CD14-positive monocyte (primary cell): ENCODE results near the gene ANGPTL2. TPM values are rescaled to one million over a fixed set of nuclear protein-coding genes. Genes with fewer than 3 reads are reported as not detected.

Experiments
- DNase-seq, 3 donors: peaks; one replicate each; pipeline ENCODE4 v3.0.0-alpha.2; 2011 to 2022
- H2AFZ ChIP-seq: 2 replicates; pipeline ENCODE4 v1.6.0; 2012; ENCODE audit warnings: mild to moderate bottlenecking, low read depth, low read length, inconsistent platforms; ENCODE audit not compliant: insufficient read depth, poor library complexity, severe bottlenecking
- H3K27ac ChIP-seq, 2 donors: 1 replicate in 1 of 2; 2 replicates in 1 of 2; pipeline ENCODE4 v1.5.1; 2012 to 2013; ENCODE audit warnings: low read length in 2 of 2, control low read depth in 1 of 2, inconsistent platforms in 1 of 2, low read depth in 1 of 2, mild to moderate bottlenecking in 1 of 2
- H3K27me3 ChIP-seq, 2 donors: one replicate each; pipeline versions ENCODE4 v1.6.0 to v1.6.1; 2011 to 2013; ENCODE audit warnings: low read length in 2 of 2; ENCODE audit not compliant: control insufficient read depth in 2 of 2, insufficient read depth in 2 of 2
- H3K36me3 ChIP-seq, 2 donors: replicated peaks in 1 of 2; 1 replicate in 1 of 2; 2 replicates in 1 of 2; pipeline versions ENCODE4 v1.5.1 to v1.6.1; 2012 to 2013; ENCODE audit warnings: low read length in 2 of 2, control low read depth in 1 of 2, inconsistent platforms in 1 of 2, mild to moderate bottlenecking in 1 of 2; ENCODE audit not compliant: insufficient read depth in 2 of 2, control insufficient read depth in 1 of 2
- H3K4me1 ChIP-seq, 2 donors: 1 replicate in 1 of 2; 2 replicates in 1 of 2; pipeline versions ENCODE4 v1.5.1 to v1.6.1; 2012 to 2013; ENCODE audit warnings: low read length in 2 of 2, control low read depth in 1 of 2, inconsistent platforms in 1 of 2, mild to moderate bottlenecking in 1 of 2, moderate library complexity in 1 of 2; ENCODE audit not compliant: insufficient read depth in 2 of 2, control insufficient read depth in 1 of 2
- H3K4me2 ChIP-seq: replicated peaks from 2 replicates; pipeline ENCODE3; 2012; ENCODE audit warnings: low read length, moderate library complexity, mild to moderate bottlenecking; ENCODE audit not compliant: poor library complexity, severe bottlenecking; ENCODE audit errors: extremely low read depth
- H3K4me3 ChIP-seq, 3 experiments: fragments of 200-600 bp in 1 of 3; sonication (generic) in 1 of 3; replicated peaks in 1 of 3; 1 replicate in 2 of 3; 2 replicates in 1 of 3; pipeline ENCODE4 v1.5.1; 2011 to 2013; ENCODE audit warnings: low read length in 3 of 3, mild to moderate bottlenecking in 3 of 3, control low read depth in 2 of 3, low read depth in 2 of 3, inconsistent platforms in 1 of 3, moderate library complexity in 1 of 3
- H3K79me2 ChIP-seq: 2 replicates; pipeline ENCODE4 v1.6.0; 2012; ENCODE audit warnings: mild to moderate bottlenecking, control low read depth, inconsistent platforms, low read length, moderate library complexity; ENCODE audit not compliant: insufficient read depth
- H3K9ac ChIP-seq: 2 replicates; pipeline ENCODE4 v1.6.0; 2017; ENCODE audit warnings: low read length, mild to moderate bottlenecking; ENCODE audit not compliant: insufficient read depth, poor library complexity, severe bottlenecking
- H3K9me3 ChIP-seq, 2 donors: replicated peaks in 1 of 2; 1 replicate in 1 of 2; 2 replicates in 1 of 2; pipeline versions ENCODE4 v1.5.1 to v1.6.1; 2012 to 2013; ENCODE audit warnings: low read length in 2 of 2, control low read depth in 1 of 2; ENCODE audit not compliant: control insufficient read depth in 1 of 2, insufficient read depth in 1 of 2
- H4K20me1 ChIP-seq: 2 replicates; pipeline ENCODE4 v1.6.0; 2012; ENCODE audit warnings: mild to moderate bottlenecking, low read length, control low read depth, moderate library complexity; ENCODE audit not compliant: insufficient read depth
- H3K27ac Mint-ChIP-seq, 7 donors: one replicate each; pipeline ENCODE4 v1.8.0; 2020; ENCODE audit warnings: mild to moderate bottlenecking in 7 of 7, mixed read lengths in 7 of 7, moderate library complexity in 6 of 7, inconsistent platforms in 2 of 7
- H3K27me3 Mint-ChIP-seq, 3 donors: one replicate each; pipeline ENCODE4 v1.8.0; 2021 to 2022; ENCODE audit warnings: low read depth in 3 of 3, mild to moderate bottlenecking in 3 of 3, mixed read lengths in 3 of 3, moderate library complexity in 3 of 3, inconsistent platforms in 1 of 3
- H3K36me3 Mint-ChIP-seq, 2 donors: one replicate each; pipeline ENCODE4 v1.8.0; 2020; ENCODE audit warnings: mixed read lengths in 2 of 2, inconsistent platforms in 1 of 2, mild to moderate bottlenecking in 1 of 2
- H3K4me1 Mint-ChIP-seq: one replicate; pipeline ENCODE4 v1.8.0; 2020; ENCODE audit warnings: mild to moderate bottlenecking, mixed read lengths
- H3K4me3 Mint-ChIP-seq, 2 donors: one replicate each; pipeline ENCODE4 v1.8.0; 2020; ENCODE audit warnings: mild to moderate bottlenecking in 2 of 2, mixed read lengths in 2 of 2, moderate library complexity in 1 of 2
- H3K9me3 Mint-ChIP-seq, 7 donors: one replicate each; pipeline ENCODE4 v1.8.0; 2020 to 2022; ENCODE audit warnings: mixed read lengths in 7 of 7, mild to moderate bottlenecking in 6 of 7, moderate library complexity in 6 of 7, inconsistent platforms in 2 of 7
- WGBS: methylation state at CpG from one replicate; pipeline ENCODE4 v1.1.5; 2013; ENCODE audit warnings: missing lambda C conversion rate; ENCODE audit not compliant: insufficient coverage; 5-methylcytosine and 5-hydroxymethylcytosine counted together
- intact Hi-C, 2 donors: fragments of 100-400 bp; cut with micrococcal nuclease; formaldehyde crosslinking; loops; one replicate each; pipeline versions ENCODE4 v1.15.0 to v1.15.1; 2023
- polyA plus RNA-seq, 3 donors: library from polyadenylated mRNA; depleted of rRNA in 1 of 3; unstranded in 2 of 3; stranded (reverse) in 1 of 3; fragments of 300-500 nt in 2 of 3; fragments of >200 nt in 1 of 3; fragmentation: Illumina TruSeq in 2 of 3; gene quantifications; 1 replicate in 2 of 3; 2 replicates in 1 of 3; pipeline ENCODE4 v1.2.3, GENCODE V29; 2012 to 2021
- TF ChIP-seq, protein P1 (sequence below): fragments of 200-600 bp; IDR thresholded peaks from one replicate; pipeline ENCODE4 v1.8.0; 2022; ENCODE audit warnings: antibody characterized with exemption, mild to moderate bottlenecking

ANGPTL2 gene
- polyA plus RNA-seq, 3 donors, result not detected

DNA sequence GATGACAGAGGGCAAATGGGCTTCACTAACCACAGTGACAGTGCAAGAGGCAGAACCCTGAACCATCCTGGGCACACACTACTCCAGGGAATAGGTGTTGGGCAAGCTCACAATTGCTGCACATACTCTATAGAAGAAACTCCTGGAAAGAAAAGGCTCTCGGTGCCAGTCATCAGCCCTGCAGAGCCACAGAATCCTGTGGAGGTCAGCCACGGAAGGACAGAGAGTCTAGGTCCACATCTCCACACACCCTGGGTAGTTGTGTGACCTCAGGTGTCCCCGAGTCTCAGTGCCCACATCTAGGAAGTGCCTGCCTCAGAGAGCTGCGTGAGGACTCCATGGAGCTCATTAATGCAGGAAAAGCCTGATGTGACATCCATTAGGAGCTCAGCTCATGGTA lies 16.0 kb upstream of the ANGPTL2 start:
- no peaks in the 10 kb centered on the region for H3K4me1 Mint-ChIP-seq
- H4K20me1 ChIP-seq, result no peaks in the 10 kb centered on the region
- H3K27me3 ChIP-seq, result no peaks in the 10 kb centered on the region
- no peak overlapping the region for H3K27ac Mint-ChIP-seq
- peaks cover 0 to 2% (median 0%) of the 10 kb centered on the region in 7 donors for H3K9me3 Mint-ChIP-seq
- DNase-seq, result no peak
- H3K4me3 Mint-ChIP-seq, result no peak overlapping the region
- H3K27me3 Mint-ChIP-seq, result peaks cover 9 to 20% (median 11%) of the 10 kb centered on the region in 3 donors
- TF ChIP-seq, protein P1, sequence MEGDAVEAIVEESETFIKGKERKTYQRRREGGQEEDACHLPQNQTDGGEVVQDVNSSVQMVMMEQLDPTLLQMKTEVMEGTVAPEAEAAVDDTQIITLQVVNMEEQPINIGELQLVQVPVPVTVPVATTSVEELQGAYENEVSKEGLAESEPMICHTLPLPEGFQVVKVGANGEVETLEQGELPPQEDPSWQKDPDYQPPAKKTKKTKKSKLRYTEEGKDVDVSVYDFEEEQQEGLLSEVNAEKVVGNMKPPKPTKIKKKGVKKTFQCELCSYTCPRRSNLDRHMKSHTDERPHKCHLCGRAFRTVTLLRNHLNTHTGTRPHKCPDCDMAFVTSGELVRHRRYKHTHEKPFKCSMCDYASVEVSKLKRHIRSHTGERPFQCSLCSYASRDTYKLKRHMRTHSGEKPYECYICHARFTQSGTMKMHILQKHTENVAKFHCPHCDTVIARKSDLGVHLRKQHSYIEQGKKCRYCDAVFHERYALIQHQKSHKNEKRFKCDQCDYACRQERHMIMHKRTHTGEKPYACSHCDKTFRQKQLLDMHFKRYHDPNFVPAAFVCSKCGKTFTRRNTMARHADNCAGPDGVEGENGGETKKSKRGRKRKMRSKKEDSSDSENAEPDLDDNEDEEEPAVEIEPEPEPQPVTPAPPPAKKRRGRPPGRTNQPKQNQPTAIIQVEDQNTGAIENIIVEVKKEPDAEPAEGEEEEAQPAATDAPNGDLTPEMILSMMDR, result no peak
- no peak overlapping the region for H3K27ac ChIP-seq
- H3K4me2 ChIP-seq, result no peak overlapping the region
- H3K9me3 ChIP-seq, result no peaks in the 10 kb centered on the region
- 95% methylated on average over 3 of the region's 4 CpGs for WGBS
- no peak overlapping the region for H3K9ac ChIP-seq
- intact Hi-C loops, result no loop called here
- H3K4me1 ChIP-seq, result no peaks in the 10 kb centered on the region
- no peak overlapping the region for H3K4me3 ChIP-seq
- H3K36me3 ChIP-seq, result no peaks in the 10 kb centered on the region
- no peak overlapping the region for H2AFZ ChIP-seq
- no peaks in the 10 kb centered on the region for H3K36me3 Mint-ChIP-seq
- H3K79me2 ChIP-seq, result no peaks in the 10 kb centered on the region

DNA sequence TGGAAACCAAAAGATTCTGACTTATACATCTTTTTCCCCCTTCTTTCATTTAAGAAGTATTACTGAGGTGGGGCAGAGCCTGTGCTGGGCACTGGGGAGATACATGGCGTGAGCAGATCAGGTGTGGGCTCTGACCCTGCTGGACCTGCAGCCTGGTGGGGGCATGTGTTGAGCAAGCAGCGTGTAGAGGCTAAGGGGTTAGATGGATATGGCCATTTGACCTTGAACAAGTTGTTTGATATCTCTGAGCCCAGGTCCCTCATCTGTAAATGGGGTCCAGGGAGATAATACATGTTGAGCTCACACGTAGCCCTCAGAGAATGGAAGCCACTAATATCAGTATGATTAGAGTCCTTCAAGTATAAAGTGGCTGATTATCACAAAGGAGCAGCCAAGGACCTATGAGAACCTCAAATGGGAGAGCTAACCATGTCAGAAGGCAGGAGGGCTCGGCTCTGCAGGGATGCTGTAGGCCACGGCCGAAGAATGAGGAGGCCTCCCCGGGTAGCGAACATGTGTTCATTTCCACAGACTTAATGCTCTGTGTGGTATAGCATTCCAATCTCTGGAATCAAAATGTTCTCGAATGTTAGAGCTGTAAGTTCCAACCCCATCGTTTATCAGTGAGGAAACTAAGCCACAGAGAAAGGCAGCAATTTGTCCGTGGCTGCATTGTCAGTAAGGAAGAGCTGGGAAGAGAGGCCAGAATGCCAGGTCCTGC lies 15.4 kb upstream of the ANGPTL2 start:
- H3K9me3 ChIP-seq, result no peaks in the 10 kb centered on the region
- no peaks in the 10 kb centered on the region for H3K36me3 ChIP-seq
- H3K27ac Mint-ChIP-seq, result no peak overlapping the region

More for the DNA sequence above, 15.4 kb upstream of the ANGPTL2 start:
- TF ChIP-seq, protein P1, result no peak
- H3K36me3 Mint-ChIP-seq, result no peaks in the 10 kb centered on the region
- H3K27me3 Mint-ChIP-seq, result peaks cover 9 to 17% (median 11%) of the 10 kb centered on the region in 3 donors
- no peaks in the 10 kb centered on the region for H3K79me2 ChIP-seq
- intact Hi-C loops, result no loop called here
- peaks cover 0 to 2% (median 0%) of the 10 kb centered on the region in 7 donors for H3K9me3 Mint-ChIP-seq
- no peak for DNase-seq
- H3K27me3 ChIP-seq, result no peaks in the 10 kb centered on the region
- H3K27ac ChIP-seq, result no peak overlapping the region
- H3K4me1 ChIP-seq, result no peaks in the 10 kb centered on the region
- H2AFZ ChIP-seq, result no peak overlapping the region
- no peaks in the 10 kb centered on the region for H3K4me1 Mint-ChIP-seq
- H4K20me1 ChIP-seq, result no peaks in the 10 kb centered on the region
- peak overlapping the region in 1 of 2 donors; percentile 31 for H3K4me3 Mint-ChIP-seq
- H3K4me3 ChIP-seq, result no peak overlapping the region
- no peak overlapping the region for H3K4me2 ChIP-seq
- WGBS, result 98% methylated on average over 8 of the region's 11 CpGs
- H3K9ac ChIP-seq, result no peak overlapping the region
